HCT116 (cell line): Measurements from ENCODE around the gene LRCH4. TPM values are rescaled to one million over a fixed set of nuclear protein-coding genes. Genes with fewer than 3 reads are reported as not detected.

Source experiments
- ATAC-seq: fragments of 200-7000 bp; cut with Tn5 transposase; 2 replicates; pipeline ENCODE4 v1.9.1; 2020; ENCODE audit warnings: mild to moderate bottlenecking, moderate library complexity
- BruUV-seq: library from RNA; stranded (reverse); fragments of 400-500 nt; replicated peaks from 2 replicates; lab custom pipeline; 2021; lab: Mats Ljungman, UMichigan
- CTCF ChIA-PET: fragments of 300-600 bp; sonication (Branson Sonifier 250); formaldehyde crosslinking; loops from one replicate; lab custom pipeline; 2021; ENCODE audit warnings: antibody characterized with exemption; lab: Charles Lee
- POLR2A ChIA-PET: fragments of 300-600, 350-600 bp; sonication (Branson Sonifier 250); formaldehyde crosslinking; loops from one replicate; lab custom pipeline; 2021; ENCODE audit warnings: antibody characterized with exemption; lab: Charles Lee
- RAD21 ChIA-PET, 2 experiments: fragments of 300-600 bp; sonication (Branson Sonifier 250); formaldehyde crosslinking; loops; one replicate each; lab custom pipeline; 2023; ENCODE audit warnings: low total read pairs in 2 of 2; ENCODE audit not compliant: uncharacterized antibody in 2 of 2, unreplicated experiment in 2 of 2, low non-redundant PET in 1 of 2; lab: Charles Lee
- DNase-seq: peaks from one replicate; pipeline ENCODE4 v3.0.0-alpha.2; 2010; ENCODE audit warnings: low read depth, low spot score
- H2AFZ ChIP-seq: fragments of 200-600 bp; shearing (Covaris generic), sonication (generic); 2 replicates; pipeline ENCODE4 v1.6.1; 2017; ENCODE audit warnings: low read depth, mixed run types, mixed read lengths, antibody characterized with exemption, low read length; ENCODE audit not compliant: poor library complexity, severe bottlenecking
- H3K27ac ChIP-seq: 2 replicates; pipeline ENCODE4 v1.5.1; 2012; ENCODE audit warnings: low read depth, low read length
- H3K27me3 ChIP-seq: fragments of 200-600 bp; sonication (generic); 2 replicates; pipeline ENCODE4 v1.6.1; 2016; ENCODE audit warnings: mixed run types, low read length, mixed read lengths; ENCODE audit not compliant: insufficient read depth
- H3K36me3 ChIP-seq, 2 experiments: fragments of 200-500 bp in 1 of 2; fragments of 200-600 bp in 1 of 2; sonication (Bioruptor generic) in 1 of 2; sonication (generic) in 1 of 2; 2 replicates each; pipeline versions ENCODE4 v1.5.1 to v1.6.1; 2014 to 2016; ENCODE audit warnings: low read length in 2 of 2, inconsistent platforms in 1 of 2, mixed read lengths in 1 of 2, mixed run types in 1 of 2; ENCODE audit not compliant: insufficient read depth in 2 of 2, control insufficient read depth in 1 of 2
- H3K4me1 ChIP-seq, 2 experiments: fragments of 200-600 bp in 1 of 2; sonication (generic) in 1 of 2; 2 replicates each; pipeline versions ENCODE4 v1.5.1 to v1.6.1; 2012 to 2017; ENCODE audit warnings: low read length in 2 of 2, inconsistent platforms in 1 of 2, mild to moderate bottlenecking in 1 of 2, mixed read lengths in 1 of 2, mixed run types in 1 of 2, moderate library complexity in 1 of 2; ENCODE audit not compliant: insufficient read depth in 2 of 2, control insufficient read depth in 1 of 2
- H3K4me2 ChIP-seq: fragments of 200-600 bp; sonication (generic); 2 replicates; pipeline ENCODE4 v1.6.1; 2017; ENCODE audit warnings: mixed run types, low read length, mixed read lengths
- H3K4me3 ChIP-seq, 2 experiments: fragments of 200-600 bp in 1 of 2; sonication (generic) in 1 of 2; replicated peaks in 1 of 2; 2 replicates each; pipeline ENCODE4 v1.5.1; 2011 to 2016; ENCODE audit warnings: low read length in 2 of 2, control low read depth in 1 of 2, low read depth in 1 of 2, mild to moderate bottlenecking in 1 of 2, mixed read lengths in 1 of 2, mixed run types in 1 of 2
- H3K79me2 ChIP-seq: fragments of 200-600 bp; sonication (generic); 2 replicates; pipeline ENCODE4 v1.6.1; 2017; ENCODE audit warnings: mild to moderate bottlenecking, mixed run types, low read length, moderate library complexity, mixed read lengths; ENCODE audit not compliant: insufficient read depth
- H3K9ac ChIP-seq: fragments of 200-600 bp; sonication (generic); 2 replicates; pipeline ENCODE4 v1.6.1; 2016; ENCODE audit warnings: low read length, mixed read lengths
- H3K9me2 ChIP-seq: fragments of 200-600 bp; sonication (generic), shearing (Covaris generic); 2 replicates; pipeline ENCODE4 v1.6.1; 2017; ENCODE audit warnings: mixed run types, mild to moderate bottlenecking, moderate library complexity; ENCODE audit not compliant: insufficient read depth
- H3K9me3 ChIP-seq, 2 experiments: fragments of 200-500 bp in 1 of 2; fragments of 200-600 bp in 1 of 2; sonication (Bioruptor generic) in 1 of 2; sonication (generic) in 1 of 2; 2 replicates each; pipeline ENCODE4 v1.6.1; 2014 to 2017; ENCODE audit warnings: low read length in 2 of 2, mixed read lengths in 2 of 2, inconsistent platforms in 1 of 2, low read depth in 1 of 2, mild to moderate bottlenecking in 1 of 2, mixed run types in 1 of 2, moderate library complexity in 1 of 2; ENCODE audit not compliant: control insufficient read depth in 1 of 2, insufficient read depth in 1 of 2
- H4K20me1 ChIP-seq: fragments of 200-600 bp; sonication (generic), shearing (Covaris generic); 2 replicates; pipeline ENCODE4 v1.6.1; 2017; ENCODE audit warnings: mixed run types, mild to moderate bottlenecking, moderate library complexity; ENCODE audit not compliant: insufficient read depth
- CBX3 ChIP-seq: IDR thresholded peaks from 2 replicates; pipeline ENCODE4 v1.6.1; 2012; ENCODE audit warnings: low read depth
- CEBPB ChIP-seq: IDR thresholded peaks from 2 replicates; pipeline ENCODE4 v1.6.1; 2012; ENCODE audit warnings: low read depth
- EGR1 ChIP-seq: IDR thresholded peaks from 2 replicates; pipeline ENCODE4 v1.6.1; 2012; ENCODE audit warnings: low read depth
- EZH2phosphoT487 ChIP-seq: fragments of 200-600 bp; IDR thresholded peaks from 2 replicates; pipeline ENCODE4 v1.6.1; 2018; ENCODE audit warnings: antibody characterized with exemption, borderline replicate concordance
- FOSL1 ChIP-seq: IDR thresholded peaks from 2 replicates; pipeline ENCODE4 v1.6.1; 2012; ENCODE audit warnings: low read depth
- RAD21 ChIP-seq: IDR thresholded peaks from 2 replicates; pipeline ENCODE4 v1.6.1; 2012; ENCODE audit warnings: low read depth, mild to moderate bottlenecking
- SP1 ChIP-seq: IDR thresholded peaks from 2 replicates; pipeline ENCODE4 v1.6.1; 2012; ENCODE audit warnings: low read depth
- SRF ChIP-seq: IDR thresholded peaks from 2 replicates; pipeline ENCODE4 v1.6.1; 2012; ENCODE audit warnings: low read depth
- TCF7L2 ChIP-seq: IDR thresholded peaks from 2 replicates; pipeline ENCODE4 v1.7.0; 2011; ENCODE audit warnings: borderline replicate concordance, inconsistent platforms; ENCODE audit not compliant: insufficient read depth, insufficient read length; ENCODE audit errors: extremely low read depth
- YY1 ChIP-seq: IDR thresholded peaks from 2 replicates; pipeline ENCODE4 v1.6.1; 2011; ENCODE audit warnings: low read length, low read depth, moderate library complexity, mild to moderate bottlenecking; ENCODE audit not compliant: insufficient replicate concordance; ENCODE audit errors: extremely low read depth
- ZFX ChIP-seq: fragments of 450-650 bp; IDR thresholded peaks from 2 replicates; pipeline ENCODE4 v1.6.1; 2017
- ZNF274 ChIP-seq: fragments of 200-500 bp; sonication (Bioruptor generic); IDR thresholded peaks from 2 replicates; pipeline ENCODE4 v1.6.1; 2014; ENCODE audit warnings: mild to moderate bottlenecking, low read depth, low read length, inconsistent platforms
- intact Hi-C: fragments of 100-400 bp; cut with micrococcal nuclease; formaldehyde crosslinking; loops from 2 replicates; pipeline ENCODE4 v1.10.0; 2022
- total RNA-seq: library from RNA; stranded (reverse); gene quantifications from one replicate; pipeline ENCODE4 v1.2.1, GENCODE V29; 2021; ENCODE audit not compliant: unreplicated experiment
- TF ChIP-seq, protein P1 (sequence below): IDR thresholded peaks from 2 replicates; pipeline ENCODE4 v1.6.1; 2012
- TF ChIP-seq, protein P2 (sequence below): IDR thresholded peaks from 2 replicates; pipeline ENCODE4 v1.6.1; 2011; ENCODE audit warnings: mild to moderate bottlenecking, low read length, moderate library complexity; ENCODE audit not compliant: insufficient replicate concordance; ENCODE audit errors: extremely low read depth
- TF ChIP-seq, protein P3 (sequence below), 3 experiments: fragments of 200-600 bp in 1 of 3; sonication (generic) in 1 of 3; IDR thresholded peaks in 2 of 3; conservative IDR thresholded peaks in 1 of 3; 2 replicates each; pipeline ENCODE4 v1.5.1; 2012 to 2017; ENCODE audit warnings: low read depth in 2 of 3, low read length in 2 of 3, antibody characterized with exemption in 1 of 3, borderline replicate concordance in 1 of 3, control low read depth in 1 of 3, mild to moderate bottlenecking in 1 of 3, mixed read lengths in 1 of 3, mixed run types in 1 of 3, moderate library complexity in 1 of 3; ENCODE audit not compliant: insufficient read depth in 1 of 3

LRCH4 gene
- total RNA-seq, 1 experiment from 2014 or later: 47.9 TPM

DNA sequence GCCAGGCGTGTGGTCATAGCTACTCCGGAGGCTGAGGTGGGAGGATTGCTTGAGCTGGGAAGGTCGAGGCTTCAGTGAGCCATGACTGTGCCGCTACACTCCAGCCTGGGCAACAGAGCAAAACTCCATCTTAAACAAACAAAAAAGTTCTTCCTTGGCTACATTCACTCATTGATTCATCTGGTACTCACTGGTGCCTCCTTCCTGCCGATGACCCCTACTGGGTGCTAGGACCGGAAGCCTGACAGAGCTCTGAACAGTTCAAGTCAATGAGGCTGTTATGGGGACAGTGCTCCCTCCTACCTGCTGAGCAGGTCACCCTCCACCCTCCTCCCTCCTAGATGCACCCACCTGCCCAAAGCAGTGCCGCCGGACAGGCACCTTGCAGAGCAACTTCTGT, 21.2 kb upstream of the LRCH4 start:
- no peak overlapping the region for H3K4me2 ChIP-seq
- no peaks in the 10 kb centered on the region for H3K27me3 ChIP-seq
- no TSS peak for BruUV-seq
- peaks cover 4 to 49% of the 10 kb centered on the region in 2 experiments for H3K4me1 ChIP-seq
- H3K27ac ChIP-seq: no peak overlapping the region
- intact Hi-C loops: no loop called here
- ATAC-seq: no peak
- no peak overlapping the region for H3K4me3 ChIP-seq
- no peaks in the 10 kb centered on the region for H3K36me3 ChIP-seq
- no peak overlapping the region for H3K9ac ChIP-seq
- ChIA-PET POLR2A (interaction anchor here (0.5 to 2.2 kb wide), 2 partner anchors 21 to 160 kb away, joined by 3 to 9 read pairs; partner anchors contain the start of genes FBXO24 and LRCH4), CTCF (interaction anchor here (0.6 kb wide), 1 partner anchor 99 kb away, joined by 3 read pairs; the partner anchor contains the start of gene POP7), RAD21 (no interaction called here)
- no peak for TF ChIP-seq CBX3
- TF ChIP-seq EGR1: no peak
- no peak for TF ChIP-seq SP1
- TF ChIP-seq EZH2phosphoT487: no peak
- no peak for TF ChIP-seq RAD21
- no peak for TF ChIP-seq TCF7L2
- TF ChIP-seq, protein P1, sequence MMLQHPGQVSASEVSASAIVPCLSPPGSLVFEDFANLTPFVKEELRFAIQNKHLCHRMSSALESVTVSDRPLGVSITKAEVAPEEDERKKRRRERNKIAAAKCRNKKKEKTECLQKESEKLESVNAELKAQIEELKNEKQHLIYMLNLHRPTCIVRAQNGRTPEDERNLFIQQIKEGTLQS: no peak
- no peak for TF ChIP-seq SRF
- TF ChIP-seq FOSL1: no peak
- TF ChIP-seq, protein P2, sequence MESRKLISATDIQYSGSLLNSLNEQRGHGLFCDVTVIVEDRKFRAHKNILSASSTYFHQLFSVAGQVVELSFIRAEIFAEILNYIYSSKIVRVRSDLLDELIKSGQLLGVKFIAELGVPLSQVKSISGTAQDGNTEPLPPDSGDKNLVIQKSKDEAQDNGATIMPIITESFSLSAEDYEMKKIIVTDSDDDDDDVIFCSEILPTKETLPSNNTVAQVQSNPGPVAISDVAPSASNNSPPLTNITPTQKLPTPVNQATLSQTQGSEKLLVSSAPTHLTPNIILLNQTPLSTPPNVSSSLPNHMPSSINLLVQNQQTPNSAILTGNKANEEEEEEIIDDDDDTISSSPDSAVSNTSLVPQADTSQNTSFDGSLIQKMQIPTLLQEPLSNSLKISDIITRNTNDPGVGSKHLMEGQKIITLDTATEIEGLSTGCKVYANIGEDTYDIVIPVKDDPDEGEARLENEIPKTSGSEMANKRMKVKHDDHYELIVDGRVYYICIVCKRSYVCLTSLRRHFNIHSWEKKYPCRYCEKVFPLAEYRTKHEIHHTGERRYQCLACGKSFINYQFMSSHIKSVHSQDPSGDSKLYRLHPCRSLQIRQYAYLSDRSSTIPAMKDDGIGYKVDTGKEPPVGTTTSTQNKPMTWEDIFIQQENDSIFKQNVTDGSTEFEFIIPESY: no peak
- TF ChIP-seq ZFX: no peak
- TF ChIP-seq CEBPB: no peak
- no peak for TF ChIP-seq ZNF274
- no peak for TF ChIP-seq YY1
- TF ChIP-seq, protein P3, sequence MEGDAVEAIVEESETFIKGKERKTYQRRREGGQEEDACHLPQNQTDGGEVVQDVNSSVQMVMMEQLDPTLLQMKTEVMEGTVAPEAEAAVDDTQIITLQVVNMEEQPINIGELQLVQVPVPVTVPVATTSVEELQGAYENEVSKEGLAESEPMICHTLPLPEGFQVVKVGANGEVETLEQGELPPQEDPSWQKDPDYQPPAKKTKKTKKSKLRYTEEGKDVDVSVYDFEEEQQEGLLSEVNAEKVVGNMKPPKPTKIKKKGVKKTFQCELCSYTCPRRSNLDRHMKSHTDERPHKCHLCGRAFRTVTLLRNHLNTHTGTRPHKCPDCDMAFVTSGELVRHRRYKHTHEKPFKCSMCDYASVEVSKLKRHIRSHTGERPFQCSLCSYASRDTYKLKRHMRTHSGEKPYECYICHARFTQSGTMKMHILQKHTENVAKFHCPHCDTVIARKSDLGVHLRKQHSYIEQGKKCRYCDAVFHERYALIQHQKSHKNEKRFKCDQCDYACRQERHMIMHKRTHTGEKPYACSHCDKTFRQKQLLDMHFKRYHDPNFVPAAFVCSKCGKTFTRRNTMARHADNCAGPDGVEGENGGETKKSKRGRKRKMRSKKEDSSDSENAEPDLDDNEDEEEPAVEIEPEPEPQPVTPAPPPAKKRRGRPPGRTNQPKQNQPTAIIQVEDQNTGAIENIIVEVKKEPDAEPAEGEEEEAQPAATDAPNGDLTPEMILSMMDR (IDR thresholded peaks at IDR 0.05 in 2 of 3, conservative IDR thresholded peaks at IDR 0.05 in 1 of 3; ENCODE audit: borderline replicate concordance in 1 of 3, insufficient read depth in 1 of 3, low read depth in 2 of 3, low read length in 2 of 3): no peak
- no peaks in the 10 kb centered on the region for H3K9me2 ChIP-seq
- H3K79me2 ChIP-seq: no peaks in the 10 kb centered on the region
- H2AFZ ChIP-seq: no peak overlapping the region
- no peaks in the 10 kb centered on the region for H3K9me3 ChIP-seq
- no peaks in the 10 kb centered on the region for H4K20me1 ChIP-seq
- no peak for DNase-seq
